Upper lobe of left lung (tissue), 4 donors: Measurements from ENCODE around the gene OLAH.

Source experiments
- CTCF ChIP-seq, 6 experiments: fragments of 450-650 bp in 4 of 6; fragments of 200-600 bp in 2 of 6; sonication (generic) in 2 of 6; IDR thresholded peaks; one replicate each; pipeline ENCODE4 v1.5.1; 2016 to 2019; ENCODE audit warnings: antibody characterized with exemption in 6 of 6
- POLR2AphosphoS5 ChIP-seq, 2 donors: sonication (generic); formaldehyde crosslinking; IDR thresholded peaks; one replicate each; pipeline ENCODE4 v1.5.1; 2017; ENCODE audit warnings: antibody characterized with exemption in 2 of 2

- no peak for TF ChIP-seq CTCF (IDR thresholded peaks at IDR 0.05)
- TF ChIP-seq POLR2AphosphoS5 (IDR thresholded peaks at IDR 0.05) = no peak
These were observed 8.4 kb downstream of the OLAH start for GRCh38 chr10:15052121-15052520.
